GM23338 (cell line): ENCODE measurements around the gene HDGFL2. TPM values are rescaled to one million over a fixed set of nuclear protein-coding genes. Genes with fewer than 3 reads are reported as not detected.

ENCODE experiments used
- ATAC-seq: fragments of 200-7000 bp; cut with Tn5 transposase; 3 replicates; pipeline ENCODE4 v1.9.1; 2020
- DNase-seq: peaks from one replicate; pipeline ENCODE4 v3.0.0-alpha.2; 2015; ENCODE audit warnings: low spot score
- H2AFZ ChIP-seq: fragments of 200-600 bp; sonication (generic); 2 replicates; pipeline ENCODE4 v1.8.0; 2016; ENCODE audit warnings: antibody characterized with exemption, mild to moderate bottlenecking, moderate library complexity
- H3F3A ChIP-seq: fragments of 200-600 bp; sonication (generic); replicated peaks from 2 replicates; pipeline ENCODE4 v1.8.0; 2017; ENCODE audit warnings: antibody characterized with exemption, mixed run types, low read depth
- H3K27ac ChIP-seq: fragments of 200-600 bp; sonication (generic); 2 replicates; pipeline ENCODE4 v1.6.1; 2016; ENCODE audit warnings: low read depth
- H3K27me3 ChIP-seq: fragments of 200-600 bp; sonication (generic); 2 replicates; pipeline ENCODE4 v1.8.0; 2016; ENCODE audit warnings: mild to moderate bottlenecking, mixed run types, moderate library complexity; ENCODE audit not compliant: insufficient read depth
- H3K36me3 ChIP-seq: fragments of 200-600 bp; sonication (generic); 2 replicates; pipeline ENCODE4 v1.8.0; 2016; ENCODE audit warnings: mild to moderate bottlenecking; ENCODE audit not compliant: insufficient read depth
- H3K4me1 ChIP-seq: fragments of 200-600 bp; sonication (generic); 2 replicates; pipeline ENCODE4 v1.8.0; 2016; ENCODE audit warnings: mild to moderate bottlenecking, moderate library complexity; ENCODE audit not compliant: insufficient read depth
- H3K4me2 ChIP-seq: fragments of 200-600 bp; sonication (generic); 2 replicates; pipeline ENCODE4 v1.7.1; 2017; ENCODE audit warnings: mixed run types
- H3K4me3 ChIP-seq: fragments of 200-600 bp; sonication (generic); 2 replicates; pipeline ENCODE4 v1.6.1; 2016; ENCODE audit warnings: mixed run types
- H3K79me2 ChIP-seq: fragments of 200-600 bp; sonication (generic); replicated peaks from 2 replicates; pipeline ENCODE4 v1.8.0; 2017; ENCODE audit warnings: mild to moderate bottlenecking; ENCODE audit not compliant: insufficient read depth
- H3K9me2 ChIP-seq: fragments of 200-600 bp; sonication (generic); 2 replicates; pipeline ENCODE4 v1.8.0; 2017; ENCODE audit not compliant: insufficient read depth
- H4K20me1 ChIP-seq: fragments of 200-600 bp; sonication (generic); replicated peaks from 2 replicates; pipeline ENCODE4 v1.8.0; 2017; ENCODE audit warnings: mild to moderate bottlenecking; ENCODE audit not compliant: insufficient read depth
- H3K27ac Mint-ChIP-seq: 2 replicates; pipeline ENCODE4 v1.8.0; 2020; ENCODE audit warnings: inconsistent platforms, mild to moderate bottlenecking, moderate library complexity, mixed read lengths
- H3K27me3 Mint-ChIP-seq: 3 replicates; pipeline ENCODE4 v1.8.0; 2022; ENCODE audit warnings: low read depth, mild to moderate bottlenecking, moderate library complexity, mixed read lengths, inconsistent platforms; ENCODE audit not compliant: insufficient read depth, poor library complexity
- H3K36me3 Mint-ChIP-seq: 3 replicates; pipeline ENCODE4 v1.8.0; 2021; ENCODE audit warnings: low read depth, mild to moderate bottlenecking, inconsistent platforms, moderate library complexity, mixed read lengths
- H3K4me1 Mint-ChIP-seq: 3 replicates; pipeline ENCODE4 v1.8.0; 2020; ENCODE audit warnings: mild to moderate bottlenecking, inconsistent platforms, mixed read lengths
- H3K4me3 Mint-ChIP-seq: 3 replicates; pipeline ENCODE4 v1.8.0; 2021; ENCODE audit warnings: moderate library complexity, mild to moderate bottlenecking, inconsistent platforms, mixed read lengths
- H3K9me3 Mint-ChIP-seq: 3 replicates; pipeline ENCODE4 v1.8.0; 2020; ENCODE audit warnings: moderate library complexity, mild to moderate bottlenecking, inconsistent platforms, mixed read lengths
- CREB1 ChIP-seq: fragments of 250-450 bp; sonication (Bioruptor Pico); IDR thresholded peaks from 2 replicates; pipeline ENCODE4 v1.5.0; 2020; ENCODE audit warnings: low read depth, mild to moderate bottlenecking, moderate library complexity
- CTCF ChIP-seq, 2 experiments: fragments of 200-600 bp in 1 of 2; sonication (generic) in 1 of 2; conservative IDR thresholded peaks; 2 replicates each; pipeline versions ENCODE4 v1.5.1 to v1.6.1; 2016 to 2017; ENCODE audit warnings: antibody characterized with exemption in 2 of 2, low read depth in 2 of 2, mild to moderate bottlenecking in 2 of 2, moderate library complexity in 1 of 2
- EZH2 ChIP-seq: fragments of 200-600 bp; sonication (generic); IDR thresholded peaks from one replicate; pipeline ENCODE4 v1.8.0; 2017; ENCODE audit warnings: antibody characterized with exemption, mild to moderate bottlenecking, low read depth; ENCODE audit not compliant: unreplicated experiment
- JUNB ChIP-seq: IDR thresholded peaks from one replicate; pipeline ENCODE4 v1.6.1; 2016; ENCODE audit warnings: antibody characterized with exemption; ENCODE audit not compliant: unreplicated experiment
- POLR2AphosphoS5 ChIP-seq: IDR thresholded peaks from 2 replicates; pipeline ENCODE4 v1.6.1; 2016; ENCODE audit warnings: antibody characterized with exemption, low read depth
- STAT1 ChIP-seq: IDR thresholded peaks from one replicate; pipeline ENCODE4 v1.6.1; 2016; ENCODE audit warnings: antibody characterized with exemption; ENCODE audit not compliant: unreplicated experiment
- ZNF114 ChIP-seq: fragments of 250-450 bp; sonication (Bioruptor Pico); IDR thresholded peaks from 2 replicates; pipeline ENCODE4 v1.5.0; 2020; ENCODE audit warnings: mild to moderate bottlenecking, moderate library complexity
- polyA plus RNA-seq: library from polyadenylated mRNA; unstranded; fragments of >200 nt; fragmentation: Nextera tagmentation; extraction: Ambion mirVana; gene quantifications from 2 replicates; pipeline ENCODE4 v1.2.1, GENCODE V29; 2016
- total RNA-seq: library from RNA; depleted of rRNA; stranded (reverse); fragments of >200 nt; shearing (Covaris generic); gene quantifications from 2 replicates; pipeline ENCODE4 v1.2.3, GENCODE V29; 2014
- TF ChIP-seq, protein P1 (sequence below): IDR thresholded peaks from 2 replicates; pipeline ENCODE4 v1.6.1; 2016; ENCODE audit warnings: antibody characterized with exemption
- TF ChIP-seq, protein P2 (sequence below): fragments of 250-450 bp; sonication (Bioruptor Pico); IDR thresholded peaks from 2 replicates; pipeline ENCODE4 v1.5.0; 2020; ENCODE audit warnings: mild to moderate bottlenecking, moderate library complexity

HDGFL2 gene
- total and polyA plus RNA-seq, 2 experiments from 2014 or later, result 64.8 to 113 TPM

GRCh38 chr19:4507804-4508203, 35.7 kb downstream of the HDGFL2 start:
- DNase-seq, result no peak
- no peaks in the 10 kb centered on the region for H3K4me1 Mint-ChIP-seq
- Histone ChIP-seq H3K27ac (no peak overlapping the region), H3K79me2 (no peaks in the 10 kb centered on the region), H3K4me1 (no peaks in the 10 kb centered on the region), H3K4me3 (no peak overlapping the region), H3K4me2 (no peak overlapping the region), H3K27me3 (peaks cover 28% of the 10 kb centered on the region; the same call in 1 of the 2 replicates), H2AFZ (no peak overlapping the region), H3K9me2 (no peaks in the 10 kb centered on the region), H3K36me3 (no peaks in the 10 kb centered on the region), H4K20me1 (no peaks in the 10 kb centered on the region; the same call in none of the 2 replicates), H3F3A (no peaks in the 10 kb centered on the region)
- H3K27ac Mint-ChIP-seq, result no peak overlapping the region
- H3K36me3 Mint-ChIP-seq, result peaks cover 5% of the 10 kb centered on the region
- H3K4me3 Mint-ChIP-seq, result no peak overlapping the region
- peaks cover 26% of the 10 kb centered on the region for H3K27me3 Mint-ChIP-seq
- TF ChIP-seq CREB1 (CRISPR knock-in tag) (no peak), POLR2AphosphoS5 (no peak)
- ATAC-seq, result no peak
- no peaks in the 10 kb centered on the region; the same call in 2 of the 3 replicates for H3K9me3 Mint-ChIP-seq

DNA sequence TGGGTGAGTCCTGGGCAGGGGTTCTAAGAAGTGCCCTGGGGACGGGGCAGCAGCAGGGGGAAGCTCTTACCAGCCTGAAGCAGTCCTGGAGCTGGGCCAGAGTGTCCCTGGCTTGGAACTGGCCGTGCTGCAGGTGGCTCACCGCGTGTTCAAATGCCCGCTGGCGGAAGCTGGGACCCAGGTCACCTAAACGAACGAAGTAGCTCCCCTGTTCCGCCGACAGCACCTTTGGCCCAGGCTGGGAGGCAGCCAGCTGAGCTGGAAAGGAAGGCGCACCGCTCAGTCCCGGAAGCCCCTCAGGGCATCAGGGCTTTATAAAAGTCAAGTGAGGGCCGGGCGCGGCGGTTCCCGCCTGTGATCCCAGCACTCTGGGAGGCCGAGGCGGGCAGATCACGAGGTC, 36.6 kb downstream of the HDGFL2 start:
- H3K9me2 ChIP-seq, result no peaks in the 10 kb centered on the region
- Mint-ChIP-seq H3K9me3 (no peaks in the 10 kb centered on the region; the same call in 2 of the 3 replicates), H3K36me3 (peaks cover 5% of the 10 kb centered on the region), H3K4me3 (no peak overlapping the region), H3K27me3 (peaks cover 29% of the 10 kb centered on the region), H3K27ac (no peak overlapping the region), H3K4me1 (no peaks in the 10 kb centered on the region)
- no peak overlapping the region for H2AFZ ChIP-seq
- H3K27me3 ChIP-seq, result peaks cover 28% of the 10 kb centered on the region; the same call in 1 of the 2 replicates
- no peak overlapping the region for H3K27ac ChIP-seq
- no peak for DNase-seq
- H3K4me2 ChIP-seq, result no peak overlapping the region
- no peaks in the 10 kb centered on the region for H3K4me1 ChIP-seq
- no peak for ATAC-seq
- no peaks in the 10 kb centered on the region for H3K79me2 ChIP-seq
- no peaks in the 10 kb centered on the region; the same call in none of the 2 replicates for H4K20me1 ChIP-seq
- H3F3A ChIP-seq, result no peaks in the 10 kb centered on the region
- H3K4me3 ChIP-seq, result no peak overlapping the region
- no peaks in the 10 kb centered on the region for H3K36me3 ChIP-seq
- TF ChIP-seq, protein P1, sequence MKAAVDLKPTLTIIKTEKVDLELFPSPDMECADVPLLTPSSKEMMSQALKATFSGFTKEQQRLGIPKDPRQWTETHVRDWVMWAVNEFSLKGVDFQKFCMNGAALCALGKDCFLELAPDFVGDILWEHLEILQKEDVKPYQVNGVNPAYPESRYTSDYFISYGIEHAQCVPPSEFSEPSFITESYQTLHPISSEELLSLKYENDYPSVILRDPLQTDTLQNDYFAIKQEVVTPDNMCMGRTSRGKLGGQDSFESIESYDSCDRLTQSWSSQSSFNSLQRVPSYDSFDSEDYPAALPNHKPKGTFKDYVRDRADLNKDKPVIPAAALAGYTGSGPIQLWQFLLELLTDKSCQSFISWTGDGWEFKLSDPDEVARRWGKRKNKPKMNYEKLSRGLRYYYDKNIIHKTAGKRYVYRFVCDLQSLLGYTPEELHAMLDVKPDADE, result no peak
- TF ChIP-seq ZNF114 (CRISPR knock-in tag) (no peak), POLR2AphosphoS5 (no peak), CTCF (conservative IDR thresholded peaks at IDR 0.05; ENCODE audit: low read depth in 2 of 2) (no peak), STAT1 (no peak), EZH2 (no peak), JUNB (no peak), CREB1 (CRISPR knock-in tag) (no peak)
- TF ChIP-seq, protein P2, sequence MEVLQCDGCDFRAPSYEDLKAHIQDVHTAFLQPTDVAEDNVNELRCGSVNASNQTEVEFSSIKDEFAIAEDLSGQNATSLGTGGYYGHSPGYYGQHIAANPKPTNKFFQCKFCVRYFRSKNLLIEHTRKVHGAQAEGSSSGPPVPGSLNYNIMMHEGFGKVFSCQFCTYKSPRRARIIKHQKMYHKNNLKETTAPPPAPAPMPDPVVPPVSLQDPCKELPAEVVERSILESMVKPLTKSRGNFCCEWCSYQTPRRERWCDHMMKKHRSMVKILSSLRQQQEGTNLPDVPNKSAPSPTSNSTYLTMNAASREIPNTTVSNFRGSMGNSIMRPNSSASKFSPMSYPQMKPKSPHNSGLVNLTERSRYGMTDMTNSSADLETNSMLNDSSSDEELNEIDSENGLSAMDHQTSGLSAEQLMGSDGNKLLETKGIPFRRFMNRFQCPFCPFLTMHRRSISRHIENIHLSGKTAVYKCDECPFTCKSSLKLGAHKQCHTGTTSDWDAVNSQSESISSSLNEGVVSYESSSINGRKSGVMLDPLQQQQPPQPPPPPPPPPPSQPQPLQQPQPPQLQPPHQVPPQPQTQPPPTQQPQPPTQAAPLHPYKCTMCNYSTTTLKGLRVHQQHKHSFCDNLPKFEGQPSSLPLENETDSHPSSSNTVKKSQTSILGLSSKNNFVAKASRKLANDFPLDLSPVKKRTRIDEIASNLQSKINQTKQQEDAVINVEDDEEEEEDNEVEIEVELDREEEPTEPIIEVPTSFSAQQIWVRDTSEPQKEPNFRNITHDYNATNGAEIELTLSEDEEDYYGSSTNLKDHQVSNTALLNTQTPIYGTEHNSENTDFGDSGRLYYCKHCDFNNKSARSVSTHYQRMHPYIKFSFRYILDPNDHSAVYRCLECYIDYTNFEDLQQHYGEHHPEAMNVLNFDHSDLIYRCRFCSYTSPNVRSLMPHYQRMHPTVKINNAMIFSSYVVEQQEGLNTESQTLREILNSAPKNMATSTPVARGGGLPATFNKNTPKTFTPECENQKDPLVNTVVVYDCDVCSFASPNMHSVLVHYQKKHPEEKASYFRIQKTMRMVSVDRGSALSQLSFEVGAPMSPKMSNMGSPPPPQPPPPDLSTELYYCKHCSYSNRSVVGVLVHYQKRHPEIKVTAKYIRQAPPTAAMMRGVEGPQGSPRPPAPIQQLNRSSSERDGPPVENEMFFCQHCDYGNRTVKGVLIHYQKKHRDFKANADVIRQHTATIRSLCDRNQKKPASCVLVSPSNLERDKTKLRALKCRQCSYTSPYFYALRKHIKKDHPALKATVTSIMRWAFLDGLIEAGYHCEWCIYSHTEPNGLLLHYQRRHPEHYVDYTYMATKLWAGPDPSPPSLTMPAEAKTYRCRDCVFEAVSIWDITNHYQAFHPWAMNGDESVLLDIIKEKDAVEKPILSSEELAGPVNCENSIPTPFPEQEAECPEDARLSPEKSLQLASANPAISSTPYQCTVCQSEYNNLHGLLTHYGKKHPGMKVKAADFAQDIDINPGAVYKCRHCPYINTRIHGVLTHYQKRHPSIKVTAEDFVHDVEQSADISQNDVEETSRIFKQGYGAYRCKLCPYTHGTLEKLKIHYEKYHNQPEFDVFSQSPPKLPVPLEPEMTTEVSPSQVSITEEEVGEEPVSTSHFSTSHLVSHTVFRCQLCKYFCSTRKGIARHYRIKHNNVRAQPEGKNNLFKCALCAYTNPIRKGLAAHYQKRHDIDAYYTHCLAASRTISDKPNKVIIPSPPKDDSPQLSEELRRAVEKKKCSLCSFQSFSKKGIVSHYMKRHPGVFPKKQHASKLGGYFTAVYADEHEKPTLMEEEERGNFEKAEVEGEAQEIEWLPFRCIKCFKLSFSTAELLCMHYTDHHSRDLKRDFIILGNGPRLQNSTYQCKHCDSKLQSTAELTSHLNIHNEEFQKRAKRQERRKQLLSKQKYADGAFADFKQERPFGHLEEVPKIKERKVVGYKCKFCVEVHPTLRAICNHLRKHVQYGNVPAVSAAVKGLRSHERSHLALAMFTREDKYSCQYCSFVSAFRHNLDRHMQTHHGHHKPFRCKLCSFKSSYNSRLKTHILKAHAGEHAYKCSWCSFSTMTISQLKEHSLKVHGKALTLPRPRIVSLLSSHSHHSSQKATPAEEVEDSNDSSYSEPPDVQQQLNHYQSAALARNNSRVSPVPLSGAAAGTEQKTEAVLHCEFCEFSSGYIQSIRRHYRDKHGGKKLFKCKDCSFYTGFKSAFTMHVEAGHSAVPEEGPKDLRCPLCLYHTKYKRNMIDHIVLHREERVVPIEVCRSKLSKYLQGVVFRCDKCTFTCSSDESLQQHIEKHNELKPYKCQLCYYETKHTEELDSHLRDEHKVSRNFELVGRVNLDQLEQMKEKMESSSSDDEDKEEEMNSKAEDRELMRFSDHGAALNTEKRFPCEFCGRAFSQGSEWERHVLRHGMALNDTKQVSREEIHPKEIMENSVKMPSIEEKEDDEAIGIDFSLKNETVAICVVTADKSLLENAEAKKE, result no peak
